ENCODE results near the gene STIMATE. TPM values are rescaled to one million over a fixed set of nuclear protein-coding genes. Genes with fewer than 3 reads are reported as not detected.

The STIMATE gene
- total and polyA plus RNA-seq, 5 donors from 2014 or later: 10.7 to 87.7 (median 12.9) TPM

- H3K27ac Mint-ChIP-seq: no peak overlapping the region
Observed at GRCh38 chr3:52831500-52832301, 65.6 kb downstream of the STIMATE start.

GRCh38 chr3:52830535-52831258 lies 66.7 kb downstream of the STIMATE start, which contains the start of gene ITIH4:
Gene ITIH4 (minus strand): TSS chr3:52830672. CDS start chr3:52830642, 30 bp downstream.
- Histone ChIP-seq H3K27me3 (ENCODE audit: control insufficient read depth, insufficient read depth, low read length) (no peaks in the 10 kb centered on the region), H3K4me1 (ENCODE audit: control insufficient read depth, insufficient read depth, low read length, poor library complexity, severe bottlenecking) (no peaks in the 10 kb centered on the region), H3K36me3 (ENCODE audit: control insufficient read depth, insufficient read depth, low read length) (peaks cover 7% of the 10 kb centered on the region), H3K4me3 (ENCODE audit: low read depth, low read length) (no peak within 1 kb of the TSS), H3K9me3 (ENCODE audit: control insufficient read depth in 2 of 2, low read length in 2 of 2) (no peaks in the 10 kb centered on the region), H3K27ac (ENCODE audit: insufficient read depth, low read length, poor library complexity, severe bottlenecking) (no peak within 1 kb of the TSS)
- no peak for DNase-seq
- Mint-ChIP-seq H3K27me3 (no peaks in the 10 kb centered on the region), H3K27ac (no peak within 1 kb of the TSS), H3K4me1 (no peaks in the 10 kb centered on the region), H3K4me3 (no peak within 1 kb of the TSS), H3K9me3 (no peaks in the 10 kb centered on the region), H3K36me3 (peaks cover 7% of the 10 kb centered on the region)
- peak in 1 of 2 donors; percentile 8 for ATAC-seq (ENCODE audit: low read depth in 2 of 2)

More at GRCh38 chr3:52831500-52832301, 65.6 kb downstream of the STIMATE start:
- Histone ChIP-seq H3K9me3 (ENCODE audit: control insufficient read depth in 2 of 2, low read length in 2 of 2) (no peaks in the 10 kb centered on the region), H3K36me3 (ENCODE audit: control insufficient read depth, insufficient read depth, low read length) (peaks cover 11% of the 10 kb centered on the region), H3K4me1 (ENCODE audit: control insufficient read depth, insufficient read depth, low read length, poor library complexity, severe bottlenecking) (no peaks in the 10 kb centered on the region), H3K27ac (ENCODE audit: insufficient read depth, low read length, poor library complexity, severe bottlenecking) (no peak overlapping the region), H3K4me3 (ENCODE audit: low read depth, low read length) (no peak overlapping the region), H3K27me3 (ENCODE audit: control insufficient read depth, insufficient read depth, low read length) (no peaks in the 10 kb centered on the region)
- no peak for DNase-seq
- H3K9me3 Mint-ChIP-seq: no peaks in the 10 kb centered on the region
- no peaks in the 10 kb centered on the region for H3K27me3 Mint-ChIP-seq
- no peak for ATAC-seq (ENCODE audit: low read depth in 2 of 2)
- no peaks in the 10 kb centered on the region for H3K4me1 Mint-ChIP-seq
- peaks cover 12% of the 10 kb centered on the region for H3K36me3 Mint-ChIP-seq
- no peak overlapping the region for H3K4me3 Mint-ChIP-seq

GRCh38 chr3:52829906-52830463 lies 67.4 kb downstream of the STIMATE start:
- DNase-seq (no peak), ATAC-seq (ENCODE audit: low read depth in 2 of 2) (no peak)
- Histone ChIP-seq H3K9me3 (ENCODE audit: control insufficient read depth in 2 of 2, low read length in 2 of 2) (no peaks in the 10 kb centered on the region), H3K4me1 (ENCODE audit: control insufficient read depth, insufficient read depth, low read length, poor library complexity, severe bottlenecking) (no peaks in the 10 kb centered on the region), H3K36me3 (ENCODE audit: control insufficient read depth, insufficient read depth, low read length) (peaks cover 3% of the 10 kb centered on the region), H3K27me3 (ENCODE audit: control insufficient read depth, insufficient read depth, low read length) (no peaks in the 10 kb centered on the region), H3K27ac (ENCODE audit: insufficient read depth, low read length, poor library complexity, severe bottlenecking) (no peak overlapping the region), H3K4me3 (ENCODE audit: low read depth, low read length) (no peak overlapping the region)
- H3K4me3 Mint-ChIP-seq: no peak overlapping the region
- no peaks in the 10 kb centered on the region for H3K27me3 Mint-ChIP-seq
- no peaks in the 10 kb centered on the region for H3K4me1 Mint-ChIP-seq
- H3K9me3 Mint-ChIP-seq: no peaks in the 10 kb centered on the region
- no peak overlapping the region for H3K27ac Mint-ChIP-seq
- peaks cover 7% of the 10 kb centered on the region for H3K36me3 Mint-ChIP-seq

DNA sequence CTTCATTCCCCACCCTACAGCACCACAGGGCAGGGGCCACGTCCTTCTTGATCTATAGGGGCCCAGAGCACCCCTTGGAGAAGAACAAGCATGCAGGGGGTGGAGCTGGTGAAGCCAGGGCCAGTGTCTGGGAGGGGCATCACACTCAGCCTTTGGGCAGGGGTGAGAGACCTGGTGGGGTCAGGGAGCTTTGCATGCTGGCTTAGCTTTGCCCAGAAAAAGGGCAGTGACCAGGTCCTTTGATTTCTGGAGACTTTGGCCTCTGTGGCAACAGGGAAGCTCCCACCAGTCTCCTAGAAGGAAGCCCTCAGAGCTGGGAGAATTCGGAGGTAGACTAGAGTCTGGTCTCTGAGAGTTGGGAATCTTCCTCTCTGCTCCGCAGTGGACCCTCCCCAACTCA lies 67.9 kb downstream of the STIMATE start:
- no peaks in the 10 kb centered on the region for H3K36me3 ChIP-seq (ENCODE audit: control insufficient read depth, insufficient read depth, low read length)
- Mint-ChIP-seq H3K27ac (peak overlapping the region in 1 of 3 donors; percentile 67), H3K36me3 (peaks cover 5% of the 10 kb centered on the region), H3K27me3 (no peaks in the 10 kb centered on the region), H3K4me3 (no peak overlapping the region), H3K4me1 (no peaks in the 10 kb centered on the region), H3K9me3 (no peaks in the 10 kb centered on the region)
- H3K4me3 ChIP-seq (ENCODE audit: low read depth, low read length): no peak overlapping the region
- H3K27me3 ChIP-seq (ENCODE audit: control insufficient read depth, insufficient read depth, low read length): no peaks in the 10 kb centered on the region
- no peak overlapping the region for H3K27ac ChIP-seq (ENCODE audit: insufficient read depth, low read length, poor library complexity, severe bottlenecking)
- ATAC-seq (ENCODE audit: low read depth in 2 of 2) (no peak), DNase-seq (no peak)
- H3K4me1 ChIP-seq (ENCODE audit: control insufficient read depth, insufficient read depth, low read length, poor library complexity, severe bottlenecking): no peaks in the 10 kb centered on the region
- H3K9me3 ChIP-seq (ENCODE audit: control insufficient read depth in 2 of 2, low read length in 2 of 2): no peaks in the 10 kb centered on the region

- H3K4me1 Mint-ChIP-seq: no peaks in the 10 kb centered on the region
- H3K27ac Mint-ChIP-seq: no peak overlapping the region
- Histone ChIP-seq H3K36me3 (ENCODE audit: control insufficient read depth, insufficient read depth, low read length) (peaks cover 9% of the 10 kb centered on the region), H3K4me3 (ENCODE audit: low read depth, low read length) (no peak overlapping the region), H3K27ac (ENCODE audit: insufficient read depth, low read length, poor library complexity, severe bottlenecking) (no peak overlapping the region), H3K4me1 (ENCODE audit: control insufficient read depth, insufficient read depth, low read length, poor library complexity, severe bottlenecking) (no peaks in the 10 kb centered on the region), H3K27me3 (ENCODE audit: control insufficient read depth, insufficient read depth, low read length) (no peaks in the 10 kb centered on the region), H3K9me3 (ENCODE audit: control insufficient read depth in 2 of 2, low read length in 2 of 2) (no peaks in the 10 kb centered on the region)
- H3K4me3 Mint-ChIP-seq: no peak overlapping the region
- H3K36me3 Mint-ChIP-seq: peaks cover 3% of the 10 kb centered on the region
- ATAC-seq (ENCODE audit: low read depth in 2 of 2): no peak
- no peaks in the 10 kb centered on the region for H3K27me3 Mint-ChIP-seq
- DNase-seq: no peak
- no peaks in the 10 kb centered on the region for H3K9me3 Mint-ChIP-seq
Observed at GRCh38 chr3:52827866-52828376, 69.4 kb downstream of the STIMATE start.

DNA sequence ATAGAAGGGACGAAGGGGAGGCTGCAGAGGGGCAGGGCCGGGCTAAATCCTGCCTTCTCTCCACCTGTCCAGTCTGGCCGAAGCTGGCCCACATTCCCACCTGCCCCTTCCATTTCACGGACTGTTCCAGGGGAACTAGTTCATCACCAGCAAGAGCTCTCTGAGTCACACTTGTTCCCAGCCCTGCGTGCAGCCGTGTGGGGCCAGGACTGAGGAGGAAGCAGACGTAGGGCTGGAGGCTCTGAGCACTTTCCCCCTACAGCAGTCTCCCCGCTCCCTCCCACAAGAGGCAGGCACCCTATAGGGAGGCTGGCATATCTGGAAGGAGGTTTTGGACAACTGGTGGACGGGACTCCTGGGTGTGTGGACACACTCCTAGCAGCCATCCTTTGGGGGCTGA lies 69.9 kb downstream of the STIMATE start:
- H3K27ac ChIP-seq (ENCODE audit: insufficient read depth, low read length, poor library complexity, severe bottlenecking): no peak overlapping the region
- no peaks in the 10 kb centered on the region for H3K27me3 ChIP-seq (ENCODE audit: control insufficient read depth, insufficient read depth, low read length)
- H3K4me1 ChIP-seq (ENCODE audit: control insufficient read depth, insufficient read depth, low read length, poor library complexity, severe bottlenecking): no peaks in the 10 kb centered on the region
- Mint-ChIP-seq H3K4me3 (no peak overlapping the region), H3K27ac (peak overlapping the region in 1 of 3 donors; percentile 41), H3K27me3 (no peaks in the 10 kb centered on the region), H3K9me3 (no peaks in the 10 kb centered on the region), H3K36me3 (peaks cover 3% of the 10 kb centered on the region), H3K4me1 (no peaks in the 10 kb centered on the region)
- H3K36me3 ChIP-seq (ENCODE audit: control insufficient read depth, insufficient read depth, low read length): peaks cover 9% of the 10 kb centered on the region
- no peak for ATAC-seq (ENCODE audit: low read depth in 2 of 2)
- no peaks in the 10 kb centered on the region for H3K9me3 ChIP-seq (ENCODE audit: control insufficient read depth in 2 of 2, low read length in 2 of 2)
- no peak for DNase-seq
- H3K4me3 ChIP-seq (ENCODE audit: low read depth, low read length): no peak overlapping the region

DNA sequence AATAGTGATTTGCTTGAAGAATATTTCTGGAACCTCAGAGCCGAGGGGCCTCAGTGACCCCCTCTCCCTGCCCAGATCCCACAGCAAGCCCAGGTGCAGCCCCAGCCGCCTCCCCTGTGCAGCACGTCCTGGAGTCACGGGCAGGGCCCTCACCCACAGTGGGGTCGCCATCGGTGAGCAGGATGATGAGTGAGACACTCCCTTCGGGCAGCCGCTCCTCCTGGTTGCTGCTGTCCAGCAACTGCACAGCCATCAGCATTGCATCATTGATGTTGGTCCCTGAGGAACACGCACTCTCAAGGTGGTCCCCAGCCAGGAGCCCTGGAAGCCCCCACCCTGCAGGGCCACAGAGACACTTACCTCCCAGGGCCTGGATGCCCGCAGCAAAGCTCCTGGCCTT lies 73.3 kb downstream of the STIMATE start:
- no peaks in the 10 kb centered on the region for H3K27me3 ChIP-seq (ENCODE audit: control insufficient read depth, insufficient read depth, low read length)
- DNase-seq: no peak
- H3K4me1 Mint-ChIP-seq: no peaks in the 10 kb centered on the region
- peaks cover 3% of the 10 kb centered on the region for H3K36me3 Mint-ChIP-seq
- no peak overlapping the region for H3K4me3 Mint-ChIP-seq
- no peak overlapping the region for H3K27ac Mint-ChIP-seq
- H3K9me3 ChIP-seq (ENCODE audit: control insufficient read depth in 2 of 2, low read length in 2 of 2): no peaks in the 10 kb centered on the region
- H3K9me3 Mint-ChIP-seq: no peaks in the 10 kb centered on the region
- peaks cover 13% of the 10 kb centered on the region for H3K36me3 ChIP-seq (ENCODE audit: control insufficient read depth, insufficient read depth, low read length)
- no peak overlapping the region for H3K4me3 ChIP-seq (ENCODE audit: low read depth, low read length)
- H3K27me3 Mint-ChIP-seq: no peaks in the 10 kb centered on the region
- no peak for ATAC-seq (ENCODE audit: low read depth in 2 of 2)
- H3K4me1 ChIP-seq (ENCODE audit: control insufficient read depth, insufficient read depth, low read length, poor library complexity, severe bottlenecking): no peaks in the 10 kb centered on the region
- H3K27ac ChIP-seq (ENCODE audit: insufficient read depth, low read length, poor library complexity, severe bottlenecking): no peak overlapping the region

All from CD4-positive, CD25-positive, alpha-beta regulatory T cell (primary cell).